Urinary bladder (tissue), 4 donors: ENCODE results near the gene DCT. TPM values are rescaled to one million over a fixed set of nuclear protein-coding genes. Genes with fewer than 3 reads are reported as not detected.

Source experiments
- DNase-seq: peaks from one replicate; pipeline ENCODE4 v3.0.0-alpha.2; 2015; ENCODE audit errors: extremely low spot score
- H3K27ac ChIP-seq: one replicate; pipeline ENCODE4 v1.5.1; 2013; ENCODE audit warnings: low read depth, mild to moderate bottlenecking, moderate library complexity
- H3K36me3 ChIP-seq: one replicate; pipeline ENCODE4 v1.6.1; 2013; ENCODE audit warnings: mild to moderate bottlenecking, moderate library complexity; ENCODE audit not compliant: insufficient read depth
- H3K4me1 ChIP-seq: one replicate; pipeline ENCODE4 v1.6.1; 2013; ENCODE audit warnings: mild to moderate bottlenecking, moderate library complexity; ENCODE audit not compliant: insufficient read depth
- H3K4me3 ChIP-seq: one replicate; pipeline ENCODE4 v1.5.1; 2013; ENCODE audit warnings: low read depth, low read length
- WGBS: extraction: QIAGEN DNeasy Blood & Tissue Kit; methylation state at CpG from one replicate; pipeline ENCODE4 v1.1.7; 2013; 5-methylcytosine and 5-hydroxymethylcytosine counted together
- polyA plus RNA-seq: library from polyadenylated mRNA; stranded (reverse); fragments of 200-250 nt; gene quantifications from one replicate; pipeline ENCODE4 v1.2.3, GENCODE V29; 2013
- total RNA-seq: library from RNA; depleted of rRNA; stranded (reverse); fragments of >200 nt; gene quantifications from one replicate; pipeline ENCODE4 v1.2.3, GENCODE V29; 2014
- donor health status: healthy with polysubstance abuse.
- donor health status: healthy.

DCT gene
- total and polyA plus RNA-seq, 2 donors = 0.15 to 0.21 TPM

- 50% methylated on average over 5 of the region's 5 CpGs for WGBS
- no peak overlapping the region for H3K27ac ChIP-seq
- H3K36me3 ChIP-seq = no peaks in the 10 kb centered on the region
- no peak for DNase-seq
- no peak overlapping the region for H3K4me3 ChIP-seq
- no peaks in the 10 kb centered on the region for H3K4me1 ChIP-seq
Observed at GRCh38 chr13:94483970-94484369, 4.5 kb upstream of the DCT start.

DNA sequence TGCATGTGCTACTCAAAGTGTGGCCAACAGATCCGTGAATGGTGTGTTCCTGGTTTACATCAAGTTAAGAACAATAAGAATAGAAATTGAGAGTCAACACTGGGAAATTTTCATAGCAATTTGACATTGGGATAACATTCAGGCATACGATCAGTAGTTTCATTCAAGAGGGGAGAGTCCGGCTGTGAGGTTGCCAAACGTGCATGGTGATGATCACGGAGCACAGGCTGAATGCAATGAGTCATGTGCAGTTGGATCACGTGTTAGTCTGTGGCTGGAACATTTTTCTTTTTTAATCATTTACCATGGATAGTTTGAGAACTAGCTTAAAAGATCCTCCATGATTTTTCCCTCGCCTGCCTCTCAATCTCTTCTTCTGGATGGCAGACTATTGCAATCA, 2.5 kb upstream of the DCT start:
- no peak for DNase-seq
- Histone ChIP-seq H3K27ac (no peak overlapping the region), H3K4me1 (no peaks in the 10 kb centered on the region), H3K4me3 (no peak overlapping the region), H3K36me3 (no peaks in the 10 kb centered on the region)
- WGBS = 65% methylated on average over 7 of the region's 7 CpGs

GRCh38 chr13:94480672-94481145, 1.2 kb upstream of the DCT start:
- Histone ChIP-seq H3K4me1 (no peaks in the 10 kb centered on the region), H3K36me3 (no peaks in the 10 kb centered on the region), H3K4me3 (no peak overlapping the region), H3K27ac (no peak overlapping the region)
- no peak for DNase-seq
- 81% methylated on average over 3 of the region's 3 CpGs for WGBS

GRCh38 chr13:94478913-94479312, 569 bp downstream of the DCT start:
- WGBS = 92% methylated on average over 11 of the region's 11 CpGs
- H3K27ac ChIP-seq = no peak overlapping the region
- DNase-seq = no peak
- no peaks in the 10 kb centered on the region for H3K4me1 ChIP-seq
- no peak overlapping the region for H3K4me3 ChIP-seq
- no peaks in the 10 kb centered on the region for H3K36me3 ChIP-seq

GRCh38 chr13:94470126-94470525, 9.4 kb downstream of the DCT start:
- Histone ChIP-seq H3K4me1 (no peaks in the 10 kb centered on the region), H3K36me3 (no peaks in the 10 kb centered on the region), H3K4me3 (no peak overlapping the region), H3K27ac (no peak overlapping the region)
- DNase-seq = no peak
- 77% methylated on average over 2 of the region's 2 CpGs for whole genome bisulfite sequencing

DNA sequence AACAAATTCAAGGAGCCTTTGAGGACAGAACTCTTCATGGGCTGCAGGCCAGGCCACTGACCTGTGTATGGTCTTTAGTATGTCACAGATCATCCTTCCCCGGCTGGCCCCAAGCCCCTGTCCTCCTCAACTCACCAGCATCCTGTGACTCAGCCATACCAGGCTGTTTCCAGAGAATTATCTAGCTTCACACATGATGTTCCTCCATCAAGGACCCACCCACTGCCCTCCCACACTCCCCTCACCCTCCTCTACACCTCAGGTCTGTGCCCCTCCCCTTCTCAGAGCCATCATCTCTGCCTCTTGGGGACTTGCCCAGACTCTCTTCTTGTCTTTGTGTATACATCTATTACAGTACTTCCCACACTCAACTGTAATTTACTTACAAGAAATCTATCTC, 14.7 kb downstream of the DCT start:
- WGBS = 78% methylated on average over 1 of the region's 1 CpG
- no peaks in the 10 kb centered on the region for H3K4me1 ChIP-seq
- no peak for DNase-seq
- H3K4me3 ChIP-seq = no peak overlapping the region
- H3K27ac ChIP-seq = no peak overlapping the region
- no peaks in the 10 kb centered on the region for H3K36me3 ChIP-seq

GRCh38 chr13:94462670-94463069, 16.8 kb downstream of the DCT start:
- WGBS = 76% methylated on average over 6 of the region's 6 CpGs
- H3K4me3 ChIP-seq = no peak overlapping the region
- H3K27ac ChIP-seq = no peak overlapping the region
- DNase-seq = no peak
- H3K4me1 ChIP-seq = no peaks in the 10 kb centered on the region
- H3K36me3 ChIP-seq = no peaks in the 10 kb centered on the region

DNA sequence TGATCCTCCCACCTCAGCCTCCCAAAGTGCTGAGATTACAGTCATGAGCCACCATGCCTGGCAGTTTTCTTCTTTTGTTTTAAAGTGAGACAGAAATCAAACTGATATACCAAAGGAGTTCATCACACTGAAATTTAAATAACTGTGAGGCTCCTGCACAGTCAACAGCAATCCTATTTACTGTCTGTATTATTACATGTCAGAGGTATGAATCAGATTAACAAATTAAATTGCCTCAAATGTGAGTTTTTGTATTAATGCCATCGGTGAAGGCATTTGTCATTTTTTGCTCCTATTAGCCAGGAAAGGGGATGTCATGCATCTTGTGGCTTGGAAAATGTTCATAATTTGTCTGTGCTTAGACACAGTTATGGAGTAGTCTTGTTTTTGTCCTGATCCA, 20.4 kb downstream of the DCT start:
- 96% methylated on average over 1 of the region's 1 CpG for WGBS
- H3K27ac ChIP-seq = no peak overlapping the region

DNA sequence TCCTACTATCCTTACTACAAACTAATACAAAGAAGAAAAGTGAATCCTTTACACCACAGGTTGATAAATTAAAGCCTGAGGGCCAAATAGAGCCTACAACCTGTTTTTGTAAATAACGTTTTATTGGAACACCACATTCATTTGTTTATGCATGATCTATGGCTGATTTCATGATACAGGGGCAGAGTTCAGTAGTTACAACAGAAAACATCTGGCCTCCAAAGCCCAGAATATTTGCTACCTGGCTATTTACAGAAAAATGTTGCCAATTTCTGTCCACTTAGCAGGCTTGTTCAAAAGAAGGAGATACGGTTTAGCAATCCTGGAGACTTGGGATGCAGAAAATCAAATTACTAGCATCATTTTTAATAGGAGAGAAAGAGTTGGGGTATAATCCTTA, 24.1 kb downstream of the DCT start:
- WGBS = 51% methylated on average over 2 of the region's 2 CpGs

More for the DNA sequence above, 20.4 kb downstream of the DCT start:
- no peak for DNase-seq
- Histone ChIP-seq H3K4me3 (no peak overlapping the region), H3K4me1 (no peaks in the 10 kb centered on the region), H3K36me3 (no peaks in the 10 kb centered on the region)

GRCh38 chr13:94454906-94455305, 24.6 kb downstream of the DCT start:
- Histone ChIP-seq H3K4me1 (no peaks in the 10 kb centered on the region), H3K36me3 (no peaks in the 10 kb centered on the region), H3K27ac (no peak overlapping the region), H3K4me3 (no peak overlapping the region)
- 88% methylated on average over 2 of the region's 2 CpGs for WGBS
- no peak for DNase-seq

More for the DNA sequence above, 24.1 kb downstream of the DCT start:
- H3K4me3 ChIP-seq = no peak overlapping the region
- no peaks in the 10 kb centered on the region for H3K36me3 ChIP-seq
- no peaks in the 10 kb centered on the region for H3K4me1 ChIP-seq
- no peak for DNase-seq
- H3K27ac ChIP-seq = no peak overlapping the region

GRCh38 chr13:94454334-94454733, 25.1 kb downstream of the DCT start:
- Histone ChIP-seq H3K4me1 (no peaks in the 10 kb centered on the region), H3K36me3 (no peaks in the 10 kb centered on the region)

DNA sequence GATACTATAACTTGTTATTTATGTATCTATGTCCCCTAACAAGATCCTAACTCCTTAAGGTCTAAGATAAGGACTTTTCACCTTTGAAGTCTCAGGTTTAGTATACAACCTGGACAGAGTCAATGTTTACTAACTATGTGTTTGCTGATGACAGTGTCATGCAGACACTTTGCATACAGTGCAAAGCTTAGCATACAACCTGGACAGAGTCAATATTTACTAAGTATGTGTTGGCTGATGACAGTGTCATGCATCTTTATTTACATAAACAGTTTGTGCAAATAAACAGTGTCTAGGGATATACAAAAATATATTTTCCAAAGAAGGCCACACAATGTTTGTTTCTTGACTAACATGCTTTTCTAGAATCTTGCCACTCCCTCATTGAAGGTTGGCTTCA, 34.7 kb downstream of the DCT start:
- Histone ChIP-seq H3K27ac (no peak overlapping the region), H3K36me3 (no peaks in the 10 kb centered on the region), H3K4me1 (no peaks in the 10 kb centered on the region), H3K4me3 (no peak overlapping the region)
- DNase-seq = no peak

More at GRCh38 chr13:94454334-94454733, 25.1 kb downstream of the DCT start:
- H3K27ac ChIP-seq = no peak overlapping the region
- no peak overlapping the region for H3K4me3 ChIP-seq
- no peak for DNase-seq

DNA sequence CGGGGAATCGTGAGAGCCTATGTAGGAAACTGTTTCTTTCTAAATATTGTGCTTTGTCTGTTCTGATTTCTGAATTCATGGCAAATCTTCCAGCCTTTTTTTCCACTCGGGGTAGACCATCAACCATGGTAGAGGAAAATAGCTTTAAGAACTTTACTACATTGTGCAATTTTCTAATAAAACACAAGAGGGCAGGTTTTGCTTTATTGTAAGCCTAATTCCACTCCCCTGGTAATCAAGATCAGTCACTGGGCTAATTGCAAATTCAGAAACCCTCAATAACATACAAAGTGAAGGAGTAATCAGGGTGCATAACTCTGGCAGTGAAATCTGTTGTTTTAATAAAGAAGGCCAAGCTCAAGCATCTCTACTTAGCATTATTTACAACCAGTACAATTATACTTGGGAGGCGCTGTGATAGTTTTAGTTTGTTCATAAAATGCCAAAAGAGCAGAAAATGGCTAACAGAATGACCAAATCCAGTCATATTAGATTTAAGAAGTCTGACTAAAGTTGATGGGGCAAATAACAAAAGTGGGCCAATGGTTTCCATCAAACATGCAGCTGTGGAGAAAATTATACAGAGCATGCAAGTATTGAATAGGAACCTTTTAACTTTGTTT, 43.8 kb downstream of the DCT start:
- WGBS = 39% methylated on average over 4 of the region's 4 CpGs
- no peak for DNase-seq

DNA sequence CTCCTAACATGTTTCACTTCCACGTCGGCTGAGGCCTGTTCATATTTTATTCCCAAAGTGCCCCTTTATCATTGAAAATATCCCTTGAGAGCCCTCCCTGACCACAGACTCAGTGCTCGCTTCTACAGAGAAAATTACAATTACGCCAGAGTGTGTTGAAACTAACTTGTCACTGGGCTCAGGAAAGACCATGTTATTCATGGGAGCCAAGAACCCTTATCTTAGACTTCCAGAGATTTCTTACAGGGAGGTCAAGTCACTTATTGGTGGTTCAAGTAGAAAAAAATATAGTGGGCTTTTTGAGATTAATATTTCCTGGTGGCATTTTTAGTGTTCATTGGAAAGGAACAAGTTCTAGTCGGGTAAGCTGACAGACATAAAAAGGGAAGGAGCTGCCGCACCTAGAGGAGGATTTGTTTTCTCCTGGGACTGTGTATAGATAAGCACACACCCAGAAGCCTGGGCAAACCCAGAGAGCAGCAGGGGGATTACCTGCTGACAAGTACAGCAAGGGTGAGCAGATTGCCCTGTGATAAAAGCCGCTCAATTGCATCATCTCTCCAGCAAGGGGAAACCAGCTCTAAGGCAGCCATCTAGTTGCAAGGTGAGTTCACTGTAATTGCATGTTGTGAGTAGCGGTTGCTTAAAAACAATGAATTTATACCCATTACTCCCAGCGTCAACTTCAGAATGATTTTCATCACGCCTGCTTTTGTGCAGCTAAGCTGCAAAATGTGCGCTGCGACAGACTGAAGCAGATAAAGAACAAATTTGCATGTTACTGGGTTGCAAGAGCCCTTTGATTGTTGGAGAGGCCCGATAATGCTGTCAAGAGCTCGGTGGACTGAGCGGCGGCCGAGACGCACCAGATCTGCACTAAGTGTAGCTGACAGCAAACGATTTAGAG, 46.2 kb downstream of the DCT start:
- Histone ChIP-seq H3K36me3 (no peaks in the 10 kb centered on the region), H3K4me1 (no peaks in the 10 kb centered on the region), H3K4me3 (no peak overlapping the region), H3K27ac (no peak overlapping the region)
- 56% methylated on average over 19 of the region's 19 CpGs for WGBS
- DNase-seq = no peak

More for the DNA sequence above, 43.8 kb downstream of the DCT start:
- Histone ChIP-seq H3K27ac (no peak overlapping the region), H3K36me3 (no peaks in the 10 kb centered on the region), H3K4me1 (no peaks in the 10 kb centered on the region), H3K4me3 (no peak overlapping the region)
